T follicular helper cell (primary cell): ENCODE data around the gene SELENOF.
"Not testable (repeated sequence)": the region's sequence is repeated elsewhere in the genome, so short reads cannot be mapped to it uniquely, and the experiment has no call there.

Experiments
- DNase-seq: peaks from one replicate; pipeline ENCODE4 v3.0.0-alpha.2; 2020; ENCODE audit warnings: low read depth

The SELENOF gene

DNA sequence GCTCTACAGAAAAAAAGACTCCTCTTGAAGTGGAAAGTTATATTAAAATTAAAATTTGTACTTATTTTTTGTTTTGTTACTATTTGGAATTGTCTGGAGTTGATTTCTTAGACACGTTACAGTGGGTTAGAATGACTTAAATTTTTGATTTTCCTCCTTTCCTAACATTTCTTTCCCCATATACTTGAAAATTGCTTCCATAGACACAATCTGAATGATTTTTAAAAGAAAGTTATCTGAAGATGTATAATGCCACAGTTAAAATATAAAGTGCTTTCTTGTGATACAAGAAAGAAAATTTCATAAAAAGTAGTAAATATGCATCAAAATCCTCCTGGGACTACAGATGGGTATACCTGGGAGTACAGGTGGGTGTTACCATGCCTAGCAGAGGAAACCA is 2.8 kb upstream of the SELENOF start:
- DNase-seq: no peak

DNA sequence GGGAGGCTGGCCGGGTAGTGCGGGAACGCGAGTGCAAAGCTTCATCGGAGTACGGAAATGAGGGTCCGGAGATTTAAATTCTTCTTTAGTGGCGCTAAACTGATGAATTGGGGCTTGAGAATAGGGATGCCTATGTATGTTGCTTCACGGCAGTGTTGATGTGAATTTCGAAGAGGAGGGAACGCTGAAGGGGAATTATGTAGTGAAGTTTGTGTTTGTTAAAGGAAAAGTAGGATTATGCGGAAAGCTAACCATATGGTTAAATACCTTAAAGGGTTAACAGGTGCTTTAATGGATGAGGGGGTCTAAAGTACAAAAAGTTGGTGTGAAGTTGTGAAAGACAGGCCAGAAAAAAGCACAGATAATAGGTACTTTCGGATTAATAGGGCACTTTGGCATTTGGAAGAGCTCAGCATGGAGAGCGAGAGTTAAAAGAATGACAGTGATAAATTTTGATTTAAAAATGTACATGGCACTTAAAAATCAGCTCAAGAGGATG is 1.9 kb upstream of the SELENOF start:
- no peak for DNase-seq

DNA sequence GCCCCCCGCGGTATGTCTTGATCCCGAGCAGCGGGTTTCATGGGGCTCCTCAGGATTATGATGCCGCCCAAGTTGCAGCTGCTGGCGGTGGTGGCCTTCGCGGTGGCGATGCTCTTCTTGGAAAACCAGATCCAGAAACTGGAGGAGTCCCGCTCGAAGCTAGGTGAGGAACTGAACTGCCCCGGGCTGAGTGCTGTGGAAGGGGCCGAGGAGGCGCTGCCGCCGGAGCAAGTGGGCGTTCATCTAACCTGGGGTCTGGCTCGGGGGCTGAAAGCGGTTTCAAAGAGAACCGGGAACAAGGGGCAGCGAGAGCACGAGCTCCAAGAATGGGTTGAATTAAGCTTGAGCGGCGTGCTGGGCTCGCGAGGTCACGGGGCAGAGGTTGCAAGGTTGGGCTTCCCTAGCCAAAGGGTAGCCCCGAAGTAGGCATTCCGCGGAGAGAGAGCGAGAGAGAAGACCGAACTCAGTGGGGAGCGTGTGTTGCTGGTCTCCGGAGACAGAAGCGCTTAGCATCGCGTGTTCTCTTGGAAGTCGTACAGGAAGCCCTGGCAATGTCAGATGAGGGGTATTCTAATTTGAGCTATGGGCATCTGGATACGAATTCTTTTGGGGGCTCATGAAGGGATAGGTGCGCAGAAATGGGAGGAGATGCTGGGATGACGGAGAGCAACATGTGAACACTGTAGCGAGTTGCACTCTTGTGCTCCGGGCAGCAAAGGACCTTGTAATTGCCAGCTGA is 1.2 kb upstream of the SELENOF start:
- DNase-seq: peak; percentile 27

DNA sequence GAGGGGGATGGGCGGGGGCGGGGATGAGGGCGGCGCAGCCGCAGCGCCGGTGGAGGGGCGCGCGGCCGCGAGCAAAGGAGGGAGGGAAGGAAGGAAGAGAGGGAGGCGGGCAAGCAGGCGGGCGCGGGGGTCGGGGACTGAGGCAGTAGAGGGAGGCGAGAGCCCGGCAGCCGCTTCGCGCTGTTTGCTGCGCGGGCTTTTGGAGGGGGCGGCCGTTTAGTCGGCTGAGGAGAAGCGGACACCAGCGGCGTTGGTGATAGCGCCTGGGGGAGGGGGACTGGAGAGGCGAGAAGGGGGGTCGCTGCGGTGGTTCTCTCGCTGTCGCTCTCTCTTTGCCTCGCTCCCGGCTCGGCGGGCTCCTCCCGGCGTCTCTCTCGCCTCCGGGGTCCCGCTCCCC is 673 bp upstream of the SELENOF start, which contains the start of gene HS2ST1:
Gene HS2ST1 (plus strand): TSS at position 35 of the 397 bp plus-strand sequence.
- no peak for DNase-seq

DNA sequence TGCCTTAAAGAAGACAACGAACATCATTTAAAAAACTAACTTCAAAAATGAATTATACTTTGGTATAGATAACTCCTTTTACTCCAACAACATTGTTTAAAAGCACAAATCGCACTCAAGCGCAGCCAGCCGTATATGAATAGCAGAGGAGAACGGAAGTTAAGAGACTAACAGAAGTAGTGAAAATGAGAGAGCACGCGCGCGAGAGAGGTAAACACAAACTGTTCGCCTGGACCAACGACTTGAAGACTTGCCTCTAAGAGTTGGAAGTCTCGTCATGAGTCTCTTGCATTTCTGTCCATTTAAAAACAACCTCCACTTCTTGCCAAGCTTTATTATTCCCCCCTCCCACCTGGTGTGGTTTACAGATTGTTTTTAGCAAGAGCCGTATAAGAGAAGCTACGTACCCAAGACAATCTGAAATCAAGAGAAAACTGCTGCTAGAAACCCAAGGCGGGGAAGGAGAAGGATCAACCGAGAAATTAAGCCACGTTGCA is 479 bp downstream of the SELENOF start:
- peak; percentile 12 for DNase-seq

- DNase-seq: no peak
These were observed 1.5 kb downstream of the SELENOF start for GRCh38 chr1:86912281-86912900.

GRCh38 chr1:86906419-86906818 is 7.5 kb downstream of the SELENOF start:
- DNase-seq: no peak

- no peak for DNase-seq
These were observed 8.1 kb downstream of the SELENOF start for GRCh38 chr1:86905875-86906274.

DNA sequence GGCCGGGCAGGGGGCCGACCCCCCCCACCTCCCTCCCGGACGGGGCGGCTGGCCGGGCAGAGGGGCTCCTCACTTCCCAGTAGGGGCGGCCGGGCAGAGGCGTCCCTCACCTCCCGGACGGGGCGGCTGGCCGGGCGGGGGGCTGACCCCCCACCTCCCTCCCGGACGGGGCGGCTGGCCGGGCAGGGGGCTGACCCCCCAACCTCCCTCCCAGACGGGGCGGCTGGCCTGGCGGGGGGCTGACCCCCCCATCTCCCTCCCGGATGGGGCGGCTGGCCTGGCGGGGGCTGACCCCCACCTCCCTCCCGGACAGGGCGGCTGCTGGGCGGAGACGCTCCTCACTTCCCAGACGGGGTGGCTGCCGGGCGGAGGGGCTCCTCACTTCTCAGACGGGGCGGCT is 14.5 kb downstream of the SELENOF start:
- DNase-seq: not testable (repeated sequence)

DNA sequence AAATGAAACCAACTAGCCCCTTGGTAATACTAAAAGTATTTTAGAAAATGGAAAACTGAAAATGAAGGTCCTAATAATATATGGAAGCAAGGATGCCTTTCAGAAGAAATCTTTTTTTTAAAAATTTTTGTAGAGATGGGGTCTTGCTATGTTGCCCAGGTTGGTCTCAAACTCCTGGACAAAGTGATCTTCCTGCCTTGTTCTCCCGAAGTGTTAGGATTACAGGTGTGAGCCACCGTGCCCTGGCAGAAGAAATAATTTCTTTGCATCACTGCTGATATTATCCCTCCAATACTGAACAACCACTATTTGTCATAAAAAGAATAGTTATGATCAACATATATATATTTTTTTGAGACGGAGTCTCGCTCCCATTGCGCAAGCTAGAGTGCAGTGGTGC is 25.6 kb downstream of the SELENOF start:
- DNase-seq: no peak

DNA sequence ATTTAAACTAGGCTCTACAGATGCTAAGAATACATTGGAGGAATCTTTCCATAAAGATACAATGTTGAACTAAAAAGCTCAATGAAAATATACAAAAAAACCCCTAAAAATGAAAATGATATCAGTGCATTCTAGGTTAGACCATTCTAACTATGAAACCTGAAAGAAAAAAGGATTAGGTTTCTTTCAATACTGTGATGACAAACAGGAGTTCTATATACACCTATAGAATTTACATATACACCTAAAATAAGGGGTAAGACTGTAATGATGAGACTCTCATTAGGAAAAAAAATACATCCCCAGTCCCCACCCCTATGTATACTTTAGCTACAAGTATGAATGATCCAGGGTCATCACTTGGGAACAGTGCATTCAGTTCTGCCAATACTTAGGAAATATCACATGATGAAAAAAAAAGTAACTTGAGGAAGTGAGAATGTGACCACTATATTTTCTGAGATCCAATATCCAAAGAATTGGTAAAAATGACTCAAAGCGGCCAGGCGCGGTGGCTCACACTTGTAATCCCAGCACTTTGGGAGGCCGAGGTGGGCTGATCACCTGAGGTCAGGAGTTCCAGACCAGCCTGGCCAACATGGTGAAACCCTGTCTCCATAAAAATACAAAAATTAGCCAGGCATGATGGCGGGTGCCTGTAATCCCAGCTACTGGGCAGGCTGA is 26.3 kb downstream of the SELENOF start:
- DNase-seq: no peak

DNA sequence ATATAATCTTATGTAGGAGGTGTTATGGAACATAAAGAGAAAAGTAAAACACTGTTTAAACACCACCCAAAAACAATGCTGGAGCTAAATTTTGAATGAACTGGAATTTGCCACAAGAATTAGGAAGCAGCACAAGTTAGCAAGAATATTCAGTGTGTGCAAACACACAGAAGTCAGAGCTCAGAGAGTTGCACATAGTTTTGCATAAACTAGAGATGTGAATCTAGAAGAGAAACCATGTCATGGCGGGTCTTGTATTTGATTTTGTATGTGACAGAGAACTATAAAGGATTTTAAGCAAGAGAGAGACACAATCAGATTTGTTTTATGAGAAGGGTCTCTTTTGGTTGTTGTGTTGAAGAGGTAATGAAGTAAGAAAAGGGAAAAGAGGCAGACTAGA is 38.2 kb downstream of the SELENOF start:
- no peak for DNase-seq

- no peak for DNase-seq
These were observed 41.8 kb downstream of the SELENOF start for GRCh38 chr1:86872086-86872485.

DNA sequence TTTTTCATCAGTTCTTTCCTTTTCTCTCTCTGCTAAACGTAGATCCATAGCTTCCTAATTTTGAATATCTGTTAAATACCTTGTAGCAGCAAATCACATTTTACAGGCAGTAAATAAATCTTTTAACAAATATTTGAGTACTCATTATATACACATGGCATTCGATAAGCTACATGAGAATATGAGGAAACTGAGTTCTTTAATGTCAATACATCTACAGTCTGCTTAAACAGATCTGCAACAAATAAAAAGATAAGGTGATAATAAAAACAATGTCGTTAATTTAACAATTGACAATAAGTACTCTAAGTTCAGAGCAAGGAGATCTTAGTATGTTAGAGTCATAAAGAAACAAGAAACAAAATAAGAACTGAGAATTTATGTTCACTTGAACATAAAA is 42.9 kb downstream of the SELENOF start:
- DNase-seq: no peak

GRCh38 chr1:86868477-86868876 is 45.4 kb downstream of the SELENOF start:
- DNase-seq: no peak

DNA sequence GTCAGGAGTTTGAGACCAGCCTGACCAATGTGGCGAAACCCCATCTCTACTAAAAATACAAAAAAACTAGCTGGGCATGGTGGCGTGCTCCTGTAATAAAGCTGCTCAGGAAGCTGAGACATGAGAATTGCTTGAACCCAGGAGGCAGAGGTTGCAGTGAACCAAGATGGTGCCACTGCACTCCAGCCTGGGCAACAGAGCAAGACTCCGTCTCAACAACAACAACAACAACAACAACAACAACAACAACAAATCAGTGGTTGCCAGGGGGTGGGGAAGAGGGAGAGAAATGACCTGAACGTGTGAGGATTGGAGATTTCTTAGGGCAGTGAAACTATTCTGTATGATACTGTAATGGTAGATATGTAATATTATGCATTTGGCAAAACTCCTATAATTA is 46.6 kb downstream of the SELENOF start:
- DNase-seq: not testable (repeated sequence)

GRCh38 chr1:86866665-86867064 is 47.3 kb downstream of the SELENOF start:
- no peak for DNase-seq

DNA sequence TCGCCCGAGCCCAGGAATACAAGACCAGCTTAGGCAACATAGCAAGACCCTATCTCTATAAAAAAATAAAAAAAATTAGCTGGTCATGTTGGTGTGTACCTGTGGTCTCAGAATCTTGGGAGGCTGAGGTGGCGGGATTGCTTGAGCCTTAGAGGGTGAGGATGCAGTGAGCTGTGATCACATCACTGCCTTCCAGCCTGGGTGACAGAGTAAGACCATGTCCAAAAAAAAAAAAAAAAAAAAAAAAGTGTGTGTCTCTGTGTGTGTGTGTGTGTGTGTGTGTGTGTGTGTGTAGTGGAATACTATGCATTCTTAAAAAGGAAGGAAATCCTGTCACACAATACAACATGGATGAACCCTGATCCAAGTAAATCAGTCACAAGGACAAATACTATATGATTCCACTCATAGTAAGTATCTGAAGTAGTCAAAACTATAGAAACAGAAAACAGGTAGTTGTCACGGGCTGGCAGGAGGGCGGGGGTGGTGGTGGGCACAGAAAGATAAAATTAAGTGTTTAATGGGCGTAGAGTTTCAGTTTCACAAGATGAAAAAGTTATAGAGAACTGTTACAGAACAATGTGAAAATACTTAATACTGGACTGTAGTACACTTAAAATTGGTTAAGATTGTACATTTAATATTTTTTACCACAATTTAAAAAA is 47.8 kb downstream of the SELENOF start:
- no peak for DNase-seq

DNA sequence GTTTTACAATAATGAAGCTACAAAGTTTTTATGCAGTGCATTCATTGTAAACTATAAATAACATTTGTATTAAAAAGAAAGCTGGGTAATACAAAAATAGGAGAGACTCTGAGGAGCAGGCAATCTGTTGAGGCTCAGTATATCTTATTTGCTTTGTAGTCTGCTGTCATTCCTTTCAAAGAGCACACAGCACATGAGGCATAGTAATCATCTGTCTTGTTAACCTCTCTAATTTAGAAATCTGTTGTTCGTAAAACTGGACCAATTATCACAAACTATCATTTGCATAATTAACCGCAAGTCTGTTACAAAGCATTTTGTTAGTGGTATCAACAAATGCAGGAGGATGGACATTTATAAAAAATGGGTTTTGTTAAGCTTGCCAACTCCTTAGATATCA is 51.0 kb downstream of the SELENOF start:
- no peak for DNase-seq

DNA sequence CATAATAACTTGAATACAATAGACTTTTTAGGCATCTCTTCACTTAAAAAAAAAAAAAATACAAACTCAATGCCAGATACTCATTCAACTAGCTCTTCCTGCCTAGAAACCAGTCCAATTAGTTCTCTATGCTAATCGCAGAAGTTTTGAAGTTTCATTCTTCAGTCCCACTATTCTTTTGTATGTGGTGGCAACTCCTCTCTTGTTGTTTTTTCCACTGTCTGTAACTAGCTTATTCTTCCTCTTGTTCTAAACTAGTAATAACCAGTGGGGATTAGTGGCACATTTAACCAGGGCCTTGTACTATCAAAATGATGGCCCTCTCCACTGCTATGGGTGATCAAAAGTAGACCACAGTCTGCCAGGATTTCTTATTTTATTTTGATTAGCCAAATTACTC is 52.5 kb downstream of the SELENOF start:
- DNase-seq: no peak

- DNase-seq: no peak
These were observed 53.5 kb downstream of the SELENOF start for GRCh38 chr1:86860424-86860823.

- DNase-seq: no peak
These were observed 53.9 kb downstream of the SELENOF start for GRCh38 chr1:86860020-86860419.
